T47D (cell line): ENCODE data around the gene RFPL2.

Source experiments
- DNase-seq, 2 experiments: peaks; one replicate each; pipeline versions ENCODE4 v3.0.0 to v3.0.0-alpha.2; 2011 to 2012; ENCODE audit warnings: low read depth in 1 of 2, low spot score in 1 of 2
- JUND ChIP-seq: IDR thresholded peaks from 2 replicates; pipeline ENCODE4 v1.6.1; 2012; ENCODE audit warnings: low read depth
- in situ Hi-C: cut with HindIII; loops from 2 replicates; pipeline ENCODE4 v1.10.0; 2016; ENCODE audit warnings: low sequenced_read_pairs, low pct_unique_long_range_greater_than_20kb

RFPL2 gene

DNA sequence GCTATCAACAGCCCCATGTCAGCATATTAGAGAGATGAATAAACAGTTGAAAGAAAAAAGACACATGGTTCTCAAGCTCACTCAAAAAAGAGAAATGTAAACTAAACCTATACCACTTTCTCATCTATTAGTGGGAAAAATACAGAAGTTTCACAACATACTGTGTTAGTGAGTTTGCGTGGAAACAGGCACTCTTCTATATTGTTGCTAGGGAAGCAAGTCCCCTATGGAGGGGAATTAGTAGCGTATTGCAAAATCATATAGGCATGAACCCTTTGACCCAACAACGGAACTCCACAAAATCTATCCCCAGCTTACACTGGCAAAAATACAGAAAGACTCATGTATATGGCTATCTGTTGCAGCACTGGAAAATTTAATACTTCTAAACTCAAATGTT, 14.2 kb upstream of the RFPL2 start:
- TF ChIP-seq JUND: no peak
- in situ Hi-C loops: no loop called here
- DNase-seq: no peak

DNA sequence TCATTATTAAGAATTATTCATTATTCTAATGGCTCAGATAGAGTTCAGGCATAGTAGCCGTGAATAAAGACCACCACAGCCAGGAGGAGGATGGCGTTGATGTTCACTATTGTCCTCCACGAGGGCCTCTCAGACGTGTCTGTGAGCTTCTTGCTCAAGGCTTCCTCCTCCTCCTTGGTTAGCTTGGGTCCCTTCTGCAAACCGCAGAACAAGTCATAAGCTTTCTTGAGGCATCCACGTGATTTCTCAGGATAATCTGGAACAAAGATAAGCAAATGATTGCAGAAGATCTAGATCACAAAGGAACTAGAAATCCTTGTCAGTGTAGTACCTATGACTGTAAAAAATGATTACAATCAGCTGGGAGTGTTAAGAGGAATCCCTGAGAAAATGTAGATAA, 13.6 kb upstream of the RFPL2 start:
- no peak for TF ChIP-seq JUND
- in situ Hi-C loops: no loop called here
- no peak for DNase-seq

DNA sequence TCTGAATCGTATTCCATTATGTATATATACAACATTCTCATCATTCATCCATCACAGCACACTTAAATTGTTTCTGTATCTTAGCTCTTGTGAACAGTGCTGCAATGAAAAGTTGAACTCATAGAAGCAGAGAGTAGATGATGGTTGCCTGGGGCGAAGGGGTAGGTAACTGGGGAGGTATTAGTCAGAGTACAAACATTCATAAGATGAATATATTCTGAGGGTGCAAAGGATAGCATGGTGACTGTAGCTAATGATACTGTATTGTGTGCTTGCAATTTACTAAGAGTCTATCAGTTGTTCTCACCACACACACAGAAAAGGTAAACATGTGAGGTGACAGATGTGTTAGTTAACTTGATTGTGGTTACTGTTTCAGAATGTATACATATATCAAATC, 12.6 kb upstream of the RFPL2 start:
- in situ Hi-C loops: no loop called here
- TF ChIP-seq JUND: no peak

DNA sequence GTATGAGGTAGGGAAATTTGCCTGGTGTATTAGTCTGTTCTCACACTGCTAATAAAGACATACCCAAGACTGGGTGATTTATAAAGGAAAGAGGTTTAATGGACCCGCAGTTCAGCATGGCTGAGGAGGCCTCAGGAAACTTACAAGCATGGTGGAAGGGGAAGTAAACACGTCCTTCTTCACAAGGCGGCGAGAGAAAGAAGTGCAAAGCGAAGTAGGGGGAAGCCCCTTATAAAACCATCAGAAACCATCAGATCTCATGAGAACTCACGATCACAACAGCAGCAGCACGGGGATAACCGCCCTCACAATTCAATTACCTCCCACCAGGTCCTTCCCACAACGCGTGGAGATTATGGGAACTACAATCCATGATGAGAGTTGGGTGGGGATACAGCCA, 12.0 kb upstream of the RFPL2 start:
- DNase-seq: no peak
- TF ChIP-seq JUND: no peak
- in situ Hi-C loops: no loop called here

More for the DNA sequence above, 12.6 kb upstream of the RFPL2 start:
- no peak for DNase-seq

DNA sequence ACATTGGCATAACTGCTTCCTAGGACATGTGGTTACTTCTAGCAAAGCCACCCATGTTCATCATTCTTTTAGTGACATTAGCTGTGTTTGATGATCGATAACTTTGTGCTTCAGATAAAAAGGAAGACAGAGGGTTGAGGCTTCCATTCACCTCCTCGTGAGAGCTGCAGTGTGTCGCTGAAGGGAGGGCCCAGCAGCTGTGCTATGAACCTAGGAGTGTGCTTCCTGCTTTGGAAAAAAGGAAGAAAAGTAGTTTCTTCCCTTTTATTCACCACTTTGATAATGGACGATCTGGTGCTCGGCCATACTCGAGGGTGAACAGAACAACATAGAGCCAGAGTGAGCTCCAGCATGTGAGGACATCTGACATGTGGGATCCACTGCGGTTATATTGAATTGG, 6.1 kb upstream of the RFPL2 start:
- in situ Hi-C loops: no loop called here
- TF ChIP-seq JUND: no peak
- DNase-seq: no peak

DNA sequence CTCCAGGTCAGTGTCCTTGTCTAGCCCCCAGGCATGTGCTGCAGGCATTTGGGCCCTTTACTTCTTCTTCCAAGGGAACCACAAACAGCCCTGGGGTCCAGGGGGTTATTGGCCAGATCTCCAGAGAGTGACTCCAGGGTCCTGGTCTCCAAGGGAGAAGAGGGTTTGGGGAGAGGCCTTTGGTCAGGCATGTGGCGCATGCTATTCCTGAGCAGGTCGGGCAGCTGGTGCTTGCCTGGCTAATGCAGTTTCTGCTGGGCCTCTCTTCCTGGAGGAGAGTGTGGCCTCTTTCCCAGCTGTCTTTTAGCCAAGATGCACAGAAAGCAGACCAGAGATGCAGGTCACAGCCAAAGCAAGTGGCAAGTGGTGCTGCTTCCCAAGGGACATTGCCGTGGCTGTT, 3.8 kb upstream of the RFPL2 start:
- no peak for TF ChIP-seq JUND
- in situ Hi-C loops: no loop called here
- no peak for DNase-seq

DNA sequence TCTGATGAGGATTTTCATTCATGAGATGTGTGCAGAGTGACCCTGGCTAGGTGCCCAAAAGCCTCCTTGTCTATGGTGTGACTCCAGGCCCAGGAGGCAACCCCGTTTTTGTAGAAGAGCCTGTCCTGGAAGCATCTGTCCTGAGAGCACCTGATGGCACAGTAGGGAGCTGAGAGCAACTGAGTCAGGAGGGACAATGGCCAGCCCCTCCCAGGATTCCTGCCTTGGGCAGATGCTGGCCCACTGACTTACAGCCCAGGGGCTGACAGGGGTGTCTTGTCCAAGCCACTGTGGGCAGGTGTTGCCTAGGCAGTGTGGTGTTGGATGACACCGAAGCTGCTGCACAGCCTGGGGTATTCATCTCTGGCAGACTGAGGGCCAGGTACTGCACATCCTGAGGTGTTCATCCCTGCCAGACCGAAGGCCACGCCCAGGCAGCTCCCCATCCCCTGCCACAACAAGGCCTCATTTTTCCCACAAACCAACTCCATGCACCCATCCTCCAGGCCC, 3.2 kb upstream of the RFPL2 start:
- TF ChIP-seq JUND: no peak
- in situ Hi-C loops: no loop called here
- no peak for DNase-seq

DNA sequence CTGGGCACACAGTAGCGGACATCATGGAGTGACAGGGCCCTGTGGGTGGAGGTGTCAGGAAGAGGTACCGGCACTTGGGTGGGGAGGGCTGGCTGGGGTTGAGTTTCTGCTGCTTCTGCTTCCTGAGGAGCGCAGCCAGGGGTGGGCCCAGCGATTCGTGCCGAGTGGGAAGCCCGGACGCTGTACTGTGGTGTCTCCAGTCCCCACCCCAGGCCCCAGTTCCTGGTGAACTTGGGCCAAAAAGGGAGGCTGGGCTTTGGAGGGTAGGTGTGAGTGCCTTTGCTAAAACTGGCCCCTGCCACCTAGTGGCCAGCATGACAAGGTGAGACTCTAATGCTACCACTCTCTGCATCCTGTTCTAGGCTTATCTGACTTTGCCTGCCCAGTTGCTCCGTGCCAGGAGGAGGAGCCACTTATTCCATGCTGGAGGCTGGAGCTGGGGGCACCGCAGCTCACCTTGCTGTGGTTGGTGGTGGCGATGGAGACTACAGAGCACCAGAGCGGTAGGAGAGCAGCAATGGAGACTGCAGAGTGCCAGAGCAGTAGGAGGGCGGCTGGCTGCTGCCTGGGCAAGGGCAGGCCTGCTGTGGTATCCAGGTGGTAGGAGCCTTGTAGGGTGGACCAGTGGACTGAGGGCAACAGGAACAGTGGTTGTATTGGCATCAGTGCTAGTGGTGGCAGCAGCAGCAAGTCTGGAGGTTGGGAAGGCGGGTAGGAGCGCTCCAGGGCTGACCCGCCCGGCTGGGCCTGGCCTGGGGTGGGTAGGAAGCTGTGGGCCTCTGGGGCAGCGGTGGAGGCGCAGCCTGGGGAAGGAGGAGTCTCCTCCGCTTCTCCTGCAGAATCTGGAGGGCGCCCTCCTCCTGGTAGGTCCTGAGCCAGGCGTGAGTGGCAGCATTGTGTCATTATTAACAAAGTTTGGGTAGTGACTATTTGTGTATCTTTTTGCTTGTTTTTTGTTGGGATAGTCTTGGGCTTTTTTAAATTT, 2.2 kb upstream of the RFPL2 start:
- peak; percentile 23 to 65 for DNase-seq
- in situ Hi-C loops: no loop called here
- no peak for TF ChIP-seq JUND

DNA sequence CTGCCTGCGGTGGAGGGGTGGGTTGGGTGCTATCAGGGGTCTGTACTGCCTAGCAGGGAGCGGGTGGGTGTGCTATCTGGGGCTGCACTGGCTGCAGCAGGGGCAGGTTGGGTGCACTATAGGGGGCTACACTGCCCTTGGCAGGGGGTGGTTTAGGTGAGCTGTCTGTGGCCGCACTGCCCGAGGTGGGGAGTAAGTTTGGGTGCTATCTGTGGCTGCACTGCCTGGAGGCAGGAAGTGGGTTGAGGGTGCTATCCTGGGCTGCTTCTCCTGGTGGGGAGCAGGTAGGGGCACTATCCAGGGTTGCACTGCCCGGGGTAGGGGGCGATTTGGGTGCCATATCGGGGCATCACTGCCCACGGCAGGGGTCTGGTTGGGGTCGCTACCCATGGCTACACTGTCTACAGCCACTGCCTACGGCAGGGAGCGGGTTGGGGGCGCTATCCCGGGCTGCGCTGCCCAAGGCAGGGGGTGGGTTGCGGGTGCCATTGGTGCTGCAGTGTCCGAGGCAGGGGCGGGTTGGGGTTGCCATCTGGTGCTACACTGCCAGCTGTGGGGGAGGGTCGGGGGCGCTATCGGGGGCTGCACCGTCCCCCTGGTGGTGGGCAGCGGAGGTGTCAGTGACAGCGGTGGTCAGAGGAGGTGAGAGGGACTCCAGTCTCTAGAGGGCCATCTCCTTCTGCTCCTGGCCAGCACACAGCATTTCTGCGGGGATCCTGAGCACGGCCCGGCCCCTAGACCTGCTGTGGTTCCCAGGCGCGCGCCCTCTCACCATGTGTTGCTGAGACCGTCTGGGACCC, 1.3 kb upstream of the RFPL2 start:
- no peak for TF ChIP-seq JUND
- in situ Hi-C loops: no loop called here

DNA sequence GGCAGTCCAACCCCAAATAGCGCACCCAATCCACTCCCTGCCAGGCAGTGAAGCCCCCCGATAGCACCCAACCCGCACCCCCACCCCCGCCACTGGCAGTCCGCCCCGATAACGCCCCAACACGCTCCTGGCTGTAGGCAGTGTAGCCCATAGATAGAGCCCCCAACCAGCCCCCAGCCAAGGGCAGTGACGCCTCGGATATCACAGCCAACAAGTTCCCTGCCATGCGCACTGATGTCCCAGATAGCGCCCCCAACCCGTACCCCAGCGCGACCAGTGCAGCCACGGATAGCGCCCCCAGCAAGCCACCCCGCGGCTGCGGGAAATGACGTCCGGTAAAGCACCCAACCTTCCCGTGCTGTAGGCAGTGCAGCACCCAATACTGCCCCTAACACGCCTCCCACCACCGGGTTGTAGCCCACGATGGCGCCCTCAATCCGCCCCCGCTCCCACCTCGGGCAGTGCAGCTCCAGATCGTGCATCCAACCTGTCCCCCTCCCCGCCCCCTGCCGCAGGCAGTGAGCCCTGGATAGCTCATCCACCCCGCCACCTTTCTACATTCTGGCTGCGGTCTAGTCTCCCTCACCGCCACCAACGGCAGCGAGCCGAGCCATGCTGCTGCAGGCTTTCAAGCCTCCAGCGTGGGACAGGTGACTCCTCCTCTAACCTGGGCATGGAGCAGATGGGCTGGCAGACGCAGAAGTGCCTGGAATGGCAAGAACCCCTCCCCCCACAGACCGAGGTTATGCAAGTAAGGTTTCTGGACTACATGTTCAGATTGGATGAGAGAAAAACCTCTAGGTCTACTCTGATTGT, 625 bp downstream of the RFPL2 start:
- TF ChIP-seq JUND: no peak
- in situ Hi-C loops: no loop called here
- DNase-seq: peak; percentile 13 to 36

More for the DNA sequence above, 1.3 kb upstream of the RFPL2 start:
- DNase-seq: no peak

DNA sequence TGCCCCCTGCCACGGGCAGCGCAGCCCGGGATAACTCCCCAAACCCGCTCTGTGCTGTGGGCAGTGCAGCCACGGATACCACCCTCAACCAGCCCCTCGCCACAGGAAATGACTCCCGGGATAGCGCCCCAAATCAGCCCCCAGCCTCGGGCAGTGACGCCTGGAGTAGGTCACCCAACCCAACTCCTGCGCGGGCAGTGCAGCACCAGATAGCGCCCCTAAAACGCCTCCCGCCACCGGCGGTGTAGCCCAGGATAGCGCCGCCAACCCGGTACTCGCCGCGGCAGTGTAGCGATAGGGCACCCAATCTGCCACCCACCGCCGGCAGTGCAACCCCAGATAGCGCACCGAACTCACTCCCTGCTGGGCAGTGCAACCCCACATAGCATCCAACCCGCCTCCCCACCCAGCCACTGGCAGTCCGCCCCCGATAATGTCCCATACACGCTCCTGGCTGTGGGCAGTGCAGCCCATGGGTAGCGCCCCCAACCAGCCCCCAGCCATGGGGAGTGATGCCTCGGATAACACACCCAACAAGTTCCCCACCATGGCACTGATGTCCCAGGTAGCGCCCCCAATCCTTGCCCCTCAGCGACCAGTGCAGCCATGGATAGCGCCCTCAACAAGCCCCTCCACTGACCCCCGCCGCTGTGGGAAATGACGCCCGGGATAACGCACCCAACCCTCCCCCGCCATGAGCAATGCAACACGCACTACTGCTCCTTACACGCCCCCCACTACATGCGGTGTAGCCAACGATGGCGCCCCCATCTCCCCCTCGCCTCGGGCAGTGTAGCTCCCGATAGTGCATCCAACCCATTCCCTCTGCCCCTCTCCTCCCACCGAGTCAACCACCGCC, 1.5 kb downstream of the RFPL2 start:
- in situ Hi-C loops: no loop called here
- TF ChIP-seq JUND: no peak
- no peak for DNase-seq
